HepG2 (cell line): ENCODE measurements around the gene PPME1. TPM values are rescaled to one million over a fixed set of nuclear protein-coding genes. Genes with fewer than 3 reads are reported as not detected.

Experiments
- ATAC-seq: fragments of 200-7000 bp; cut with Tn5 transposase; 3 replicates; pipeline ENCODE4 v1.9.1; 2020; ENCODE audit warnings: mild to moderate bottlenecking, moderate library complexity
- BruUV-seq: library from RNA; stranded (reverse); fragments of 400-500 nt; replicated peaks from 2 replicates; lab custom pipeline; 2021; lab: Mats Ljungman, UMichigan
- CTCF ChIA-PET: fragments of 300-600 bp; formaldehyde crosslinking; extraction: SDS; loops from one replicate; lab custom pipeline; 2021; ENCODE audit warnings: low total read pairs, inconsistent platforms, low intra/inter-chr PET ratio; lab: Yijun Ruan, JAX
- POLR2A ChIA-PET: fragments of 350-600 bp; sonication (Branson Sonifier 250); formaldehyde crosslinking; loops from one replicate; lab custom pipeline; 2020; ENCODE audit warnings: antibody characterized with exemption, inconsistent platforms; lab: Yijun Ruan, JAX
- DNase-seq: peaks from one replicate; pipeline ENCODE4 v3.0.0-alpha.2; 2015; ENCODE audit warnings: low spot score
- FAIRE-seq: peaks from 3 replicates; lab custom pipeline; 2011; peaks lifted over from hg19 to GRCh38; lab: Jason Lieb, UNC
- H2AFZ ChIP-seq: one replicate; pipeline ENCODE4 v1.6.1; 2011; ENCODE audit warnings: low read length, inconsistent platforms
- H3K27ac ChIP-seq: fragments of 300-600 bp; 3 replicates; pipeline ENCODE4 v1.8.0; 2011; ENCODE audit warnings: mixed run types, mild to moderate bottlenecking, mixed read lengths, low read length, inconsistent platforms; ENCODE audit not compliant: insufficient read depth; ENCODE audit errors: extremely low read length
- H3K27me3 ChIP-seq, 2 experiments: fragments of 200-600 bp in 1 of 2; 2 replicates in 1 of 2; 3 replicates in 1 of 2; pipeline versions ENCODE4 v1.6.0 to v1.8.0; 2011; ENCODE audit warnings: low read length in 2 of 2, mild to moderate bottlenecking in 2 of 2, moderate library complexity in 2 of 2, inconsistent platforms in 1 of 2; ENCODE audit not compliant: insufficient read depth in 2 of 2, control insufficient read depth in 1 of 2
- H3K36me3 ChIP-seq, 2 experiments: fragments of 200-600 bp in 1 of 2; replicated peaks in 1 of 2; 2 replicates in 1 of 2; 3 replicates in 1 of 2; pipeline versions ENCODE4 v1.5.1 to v1.8.0; 2011; ENCODE audit warnings: low read length in 2 of 2, inconsistent platforms in 1 of 2; ENCODE audit not compliant: insufficient read depth in 2 of 2, control insufficient read depth in 1 of 2
- H3K4me1 ChIP-seq: 2 replicates; pipeline ENCODE4 v1.5.1; 2012; ENCODE audit warnings: low read length, inconsistent platforms; ENCODE audit not compliant: insufficient read depth
- H3K4me2 ChIP-seq: 2 replicates; pipeline ENCODE4 v1.6.0; 2011; ENCODE audit warnings: low read depth, low read length, inconsistent platforms
- H3K4me3 ChIP-seq, 3 experiments: fragments of 200-600 bp in 1 of 3; sonication (generic), shearing (Covaris generic) in 1 of 3; replicated peaks in 1 of 3; 2 replicates each; pipeline ENCODE4 v1.5.1; 2011 to 2016; ENCODE audit warnings: low read length in 3 of 3, inconsistent platforms in 2 of 3, low read depth in 2 of 3, mild to moderate bottlenecking in 2 of 3, control low read depth in 1 of 3, mixed read lengths in 1 of 3; ENCODE audit not compliant: insufficient read depth in 1 of 3
- H3K79me2 ChIP-seq: one replicate; pipeline ENCODE4 v1.6.1; 2011; ENCODE audit warnings: low read length, inconsistent platforms; ENCODE audit not compliant: insufficient read depth
- H3K9ac ChIP-seq: 2 replicates; pipeline ENCODE4 v1.6.0; 2011; ENCODE audit warnings: mild to moderate bottlenecking, low read depth, low read length, inconsistent platforms; ENCODE audit not compliant: insufficient read depth
- H3K9me3 ChIP-seq: 2 replicates; pipeline ENCODE4 v1.5.1; 2012; ENCODE audit warnings: mild to moderate bottlenecking, low read length
- H4K20me1 ChIP-seq: 2 replicates; pipeline ENCODE4 v1.6.0; 2011; ENCODE audit warnings: inconsistent platforms, mild to moderate bottlenecking, low read length, moderate library complexity; ENCODE audit not compliant: insufficient read depth
- DZIP1 ChIP-seq: sonication (generic); formaldehyde crosslinking; IDR thresholded peaks from 2 replicates; pipeline ENCODE4 v1.5.0; 2020; ENCODE audit warnings: mild to moderate bottlenecking, missing genetic modification reagents
- MXD4 ChIP-seq: IDR thresholded peaks from 2 replicates; pipeline ENCODE4 v1.6.1; 2016; ENCODE audit warnings: mild to moderate bottlenecking, missing biosample characterization, missing genetic modification reagents
- PRDM4 ChIP-seq: sonication (generic); formaldehyde crosslinking; IDR thresholded peaks from 2 replicates; pipeline ENCODE4 v1.9.0; 2021; ENCODE audit warnings: missing genetic modification reagents, borderline replicate concordance
- ZNF18 ChIP-seq: sonication (generic); formaldehyde crosslinking; IDR thresholded peaks from 2 replicates; pipeline ENCODE4 v1.8.0; 2022; ENCODE audit warnings: mild to moderate bottlenecking, missing genetic modification reagents; ENCODE audit not compliant: insufficient replicate concordance
- ZNF747 ChIP-seq: sonication (generic); formaldehyde crosslinking; IDR thresholded peaks from 2 replicates; pipeline ENCODE4 v1.8.1; 2023; ENCODE audit warnings: missing genetic modification reagents, mild to moderate bottlenecking, borderline replicate concordance
- in situ Hi-C: cut with HindIII; loops from 2 replicates; pipeline ENCODE4 v1.10.0; 2017; ENCODE audit warnings: low pct_unique_long_range_greater_than_20kb; ENCODE audit not compliant: extremely low pct_ligation_motif_present
- intact Hi-C: fragments of 100-400 bp; cut with micrococcal nuclease; formaldehyde crosslinking; loops from one replicate; pipeline ENCODE4 v1.10.0; 2022; ENCODE audit not compliant: unreplicated experiment
- polyA plus RNA-seq, 8 experiments: library from polyadenylated mRNA; depleted of rRNA in 3 of 8; stranded (reverse) in 7 of 8; unstranded in 1 of 8; fragments of >200 nt; fragmentation: Illumina TruSeq in 4 of 8; extraction: Trizol in 4 of 8; gene quantifications; 2 replicates each; pipeline versions ENCODE4 v1.2.1 to v1.2.3, GENCODE V29; 2011 to 2016; ENCODE audit warnings: low read depth in 4 of 8, missing spikeins in 1 of 8, mixed read lengths in 1 of 8; ENCODE audit not compliant: insufficient read depth in 1 of 8
- total RNA-seq, 5 experiments: library from RNA; depleted of rRNA; stranded (reverse); fragments of >200 nt; fragmentation: Illumina TruSeq; extraction: Trizol; gene quantifications; 2 replicates each; pipeline ENCODE4 v1.2.3, GENCODE V29; 2016; ENCODE audit warnings: low read depth in 1 of 5

The PPME1 gene
- total and polyA plus RNA-seq, 2 of the 13 experiments (the other 11 are each of a cell fraction or from before 2014, with no cell fraction given): 31.3 to 56.0 TPM

- intact Hi-C loops: no loop called here
- Histone ChIP-seq H4K20me1 (no peaks in the 10 kb centered on the region), H3K79me2 (no peaks in the 10 kb centered on the region), H3K9ac (no peak overlapping the region), H3K9me3 (no peaks in the 10 kb centered on the region), H3K27ac (no peak overlapping the region)
- CTCF ChIA-PET: no interaction called here
- ATAC-seq (no peak), DNase-seq (no peak)
- TF ChIP-seq ZNF747 (no peak), PRDM4 (no peak), ZNF18 (CRISPR knock-in tag) (no peak), MXD4 (no peak), DZIP1 (CRISPR knock-in tag) (no peak)
- TF ChIP-seq, all 625 proteins: peak for 0
- BruUV-seq: no TSS peak
- H3K27me3 ChIP-seq: no peaks in the 10 kb centered on the region
- no peak overlapping the region for H3K4me2 ChIP-seq
- peaks cover 13 to 53% of the 10 kb centered on the region in 2 experiments for H3K36me3 ChIP-seq
- in situ Hi-C loops: no loop called here
- POLR2A ChIA-PET: no interaction called here
- H3K4me3 ChIP-seq: no peak overlapping the region
- no peak overlapping the region for H2AFZ ChIP-seq
- H3K4me1 ChIP-seq: no peaks in the 10 kb centered on the region
- FAIRE-seq: no peak
Observed at GRCh38 chr11:74208507-74208906, 37.4 kb downstream of the PPME1 start.
